ENCODE results near the gene FAR2. TPM values are rescaled to one million over a fixed set of nuclear protein-coding genes. Genes with fewer than 3 reads are reported as not detected.

Gene FAR2
- total RNA-seq, 1 experiment from 2014 or later: 22.1 TPM

DNA sequence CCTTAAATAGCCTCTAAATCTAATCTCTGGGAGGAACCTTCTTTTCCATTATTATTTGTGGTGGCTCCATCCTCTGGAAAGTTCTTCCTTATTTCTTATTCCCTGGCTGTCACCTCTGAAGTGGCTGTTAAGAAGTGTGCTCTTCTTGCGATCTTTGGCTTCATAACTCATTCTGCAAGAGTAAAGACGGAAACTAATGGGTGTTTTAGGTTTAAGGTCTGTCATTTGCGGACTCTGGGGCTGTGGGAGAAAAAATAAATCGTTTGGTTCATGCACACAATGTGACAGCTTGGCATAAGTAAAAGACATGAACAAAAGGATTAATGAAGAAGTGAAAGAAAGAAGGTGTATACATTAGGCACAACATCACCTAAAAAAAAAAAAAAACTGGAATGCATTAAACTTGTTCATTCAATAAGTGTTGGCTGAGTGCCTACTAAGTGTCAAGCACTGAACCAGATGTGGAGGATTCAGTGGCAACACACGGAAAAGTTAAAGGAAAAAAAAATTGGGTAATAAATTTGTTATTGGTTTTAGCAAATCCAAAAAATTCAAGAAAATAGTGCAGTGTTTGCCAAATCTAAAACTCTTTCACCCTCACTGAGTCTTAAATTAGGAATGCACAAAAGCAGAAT, 132.4 kb downstream of the FAR2 start:
- Histone ChIP-seq H2BK20ac (ENCODE audit: low read depth, low read length, poor library complexity, severe bottlenecking) (no peak overlapping the region), H4K91ac (ENCODE audit: insufficient read length, low read depth, low read length) (no peak overlapping the region), H2AFZ (ENCODE audit: low read length) (no peak overlapping the region), H3K9me3 (ENCODE audit: control insufficient read depth, low read depth, low read length) (no peaks in the 10 kb centered on the region), H3K18ac (ENCODE audit: insufficient read length, low read depth, low read length) (no peak overlapping the region), H2AK5ac (ENCODE audit: insufficient read length, low read length) (no peak overlapping the region), H3K79me1 (ENCODE audit: insufficient read depth, low read depth, low read length, poor library complexity, severe bottlenecking) (no peaks in the 10 kb centered on the region), H3K23ac (ENCODE audit: insufficient read length, low read depth, low read length) (no peak overlapping the region), H3K27ac (ENCODE audit: insufficient read length, low read depth, low read length) (no peak overlapping the region), H3K56ac (ENCODE audit: insufficient read length, low read depth, low read length) (no peak overlapping the region), H3K27me3 (ENCODE audit: insufficient read depth, low read length) (no peaks in the 10 kb centered on the region), H3K23me2 (ENCODE audit: insufficient read length, low read depth, low read length, poor library complexity, severe bottlenecking) (no peaks in the 10 kb centered on the region), H3K4ac (ENCODE audit: low read depth, low read length) (no peak overlapping the region), H3K4me1 (ENCODE audit: insufficient read depth, low read length) (no peaks in the 10 kb centered on the region), H3K79me2 (ENCODE audit: insufficient read depth, low read length) (no peaks in the 10 kb centered on the region), H2BK5ac (ENCODE audit: insufficient read length, low read length) (no peak overlapping the region), H3T11ph (ENCODE audit: low read length) (no peak overlapping the region), H2BK12ac (ENCODE audit: insufficient read length, low read depth, low read length) (no peak overlapping the region), H3K14ac (ENCODE audit: insufficient read depth, low read length) (no peak overlapping the region), H3K4me2 (ENCODE audit: insufficient read depth, insufficient read length, low read length) (no peak overlapping the region), H2BK120ac (ENCODE audit: low read depth, low read length, poor library complexity, severe bottlenecking) (no peak overlapping the region), H4K8ac (replicated peaks; ENCODE audit: insufficient read length, low read depth, low read length) (no peak overlapping the region), H3K9ac (ENCODE audit: extremely low read depth, insufficient read length, low read length) (no peak overlapping the region), H4K5ac (ENCODE audit: insufficient read length, low read depth, low read length) (no peak overlapping the region), H2BK15ac (ENCODE audit: low read depth, low read length) (no peak overlapping the region), H4K20me1 (ENCODE audit: control insufficient read depth, insufficient read depth, insufficient read length) (no peaks in the 10 kb centered on the region)
- Mint-ChIP-seq H3K27me3 (ENCODE audit: low read depth) (no peaks in the 10 kb centered on the region; the same call in 1 of the 2 replicates), H3K9me3 (peaks cover 0 to 3% of the 10 kb centered on the region in 2 experiments; a peak in 1 of 5 replicates), H3K27ac (no peak overlapping the region), H3K36me3 (ENCODE audit: insufficient read depth in 1 of 3, low read depth in 3 of 3) (peaks cover 0 to 4% (median 4%) of the 10 kb centered on the region in 3 experiments; a peak in 1 of 7 replicates), H3K4me1 (no peaks in the 10 kb centered on the region), H3K4me3 (no peak overlapping the region)
- TF ChIP-seq, protein P1, sequence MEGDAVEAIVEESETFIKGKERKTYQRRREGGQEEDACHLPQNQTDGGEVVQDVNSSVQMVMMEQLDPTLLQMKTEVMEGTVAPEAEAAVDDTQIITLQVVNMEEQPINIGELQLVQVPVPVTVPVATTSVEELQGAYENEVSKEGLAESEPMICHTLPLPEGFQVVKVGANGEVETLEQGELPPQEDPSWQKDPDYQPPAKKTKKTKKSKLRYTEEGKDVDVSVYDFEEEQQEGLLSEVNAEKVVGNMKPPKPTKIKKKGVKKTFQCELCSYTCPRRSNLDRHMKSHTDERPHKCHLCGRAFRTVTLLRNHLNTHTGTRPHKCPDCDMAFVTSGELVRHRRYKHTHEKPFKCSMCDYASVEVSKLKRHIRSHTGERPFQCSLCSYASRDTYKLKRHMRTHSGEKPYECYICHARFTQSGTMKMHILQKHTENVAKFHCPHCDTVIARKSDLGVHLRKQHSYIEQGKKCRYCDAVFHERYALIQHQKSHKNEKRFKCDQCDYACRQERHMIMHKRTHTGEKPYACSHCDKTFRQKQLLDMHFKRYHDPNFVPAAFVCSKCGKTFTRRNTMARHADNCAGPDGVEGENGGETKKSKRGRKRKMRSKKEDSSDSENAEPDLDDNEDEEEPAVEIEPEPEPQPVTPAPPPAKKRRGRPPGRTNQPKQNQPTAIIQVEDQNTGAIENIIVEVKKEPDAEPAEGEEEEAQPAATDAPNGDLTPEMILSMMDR (conservative IDR thresholded peaks at IDR 0.05): no peak
- no peak for DNase-seq
- no CpG with 5 or more reads among the region's 5 CpGs for WGBS (ENCODE audit: extremely low coverage, insufficient read length, low lambda C conversion rate)
